Calu3 (cell line): Measurements from ENCODE around the gene MYO7A. TPM values are rescaled to one million over a fixed set of nuclear protein-coding genes. Genes with fewer than 3 reads are reported as not detected.

Source experiments
- BruUV-seq: library from RNA; stranded (reverse); fragments of 400-500 nt; replicated peaks from 2 replicates; lab custom pipeline; 2021; lab: Mats Ljungman, UMichigan
- CTCF ChIA-PET: fragments of 300-600 bp; sonication (Branson Sonifier 250); formaldehyde crosslinking; loops from one replicate; lab custom pipeline; 2022; ENCODE audit warnings: antibody characterized with exemption; lab: Charles Lee
- DNase-seq: peaks from one replicate; pipeline ENCODE4 v3.0.0; 2022
- H3K27ac Mint-ChIP-seq: one replicate; pipeline ENCODE4 v1.8.0; 2022; ENCODE audit warnings: mixed read lengths; ENCODE audit not compliant: unreplicated experiment
- H3K27me3 Mint-ChIP-seq: one replicate; pipeline ENCODE4 v1.8.0; 2022; ENCODE audit warnings: mixed read lengths; ENCODE audit not compliant: unreplicated experiment
- H3K36me3 Mint-ChIP-seq: one replicate; pipeline ENCODE4 v1.8.0; 2022; ENCODE audit warnings: mild to moderate bottlenecking, moderate library complexity, mixed read lengths; ENCODE audit not compliant: insufficient read depth, unreplicated experiment
- H3K4me1 Mint-ChIP-seq: one replicate; pipeline ENCODE4 v1.8.0; 2022; ENCODE audit warnings: mild to moderate bottlenecking, low read depth, mixed read lengths; ENCODE audit not compliant: unreplicated experiment
- H3K4me3 Mint-ChIP-seq: one replicate; pipeline ENCODE4 v1.8.0; 2022; ENCODE audit warnings: mild to moderate bottlenecking, low read depth, moderate library complexity, mixed read lengths; ENCODE audit not compliant: unreplicated experiment
- H3K9me3 Mint-ChIP-seq: one replicate; pipeline ENCODE4 v1.8.0; 2022; ENCODE audit warnings: low read depth, mixed read lengths; ENCODE audit not compliant: unreplicated experiment
- CTCF ChIP-seq: fragments of 200-600 bp; IDR thresholded peaks from one replicate; pipeline ENCODE4 v1.8.0; 2022; ENCODE audit warnings: antibody characterized with exemption; ENCODE audit not compliant: unreplicated experiment
- intact Hi-C: fragments of 100-400 bp; cut with micrococcal nuclease; formaldehyde crosslinking; loops from one replicate; pipeline ENCODE4 v1.10.0; 2022; ENCODE audit not compliant: unreplicated experiment
- total RNA-seq: library from RNA; stranded (reverse); gene quantifications from 2 replicates; pipeline ENCODE4 v1.2.3, GENCODE V29; 2022

The MYO7A gene
- total RNA-seq, 1 experiment from 2014 or later = 3.7 TPM

- intact Hi-C loops = no loop called here
- no TSS peak for BruUV-seq
- CTCF ChIA-PET = no interaction called here
- Mint-ChIP-seq H3K27ac (no peak overlapping the region), H3K4me3 (no peak overlapping the region), H3K9me3 (no peaks in the 10 kb centered on the region), H3K36me3 (no peaks in the 10 kb centered on the region), H3K4me1 (no peaks in the 10 kb centered on the region), H3K27me3 (peaks cover 35% of the 10 kb centered on the region)
- no peak for TF ChIP-seq CTCF
- no peak for DNase-seq
Observed at GRCh38 chr11:77165066-77165465, 37.0 kb downstream of the MYO7A start.

GRCh38 chr11:77166021-77166420 is 38.0 kb downstream of the MYO7A start:
- BruUV-seq = no TSS peak
- Mint-ChIP-seq H3K27me3 (peaks cover 35% of the 10 kb centered on the region), H3K9me3 (no peaks in the 10 kb centered on the region), H3K4me1 (no peaks in the 10 kb centered on the region), H3K4me3 (no peak overlapping the region), H3K27ac (no peak overlapping the region), H3K36me3 (no peaks in the 10 kb centered on the region)
- DNase-seq = no peak
- CTCF ChIA-PET = no interaction called here
- no peak for TF ChIP-seq CTCF
- intact Hi-C loops = no loop called here

GRCh38 chr11:77167111-77167626 is 39.1 kb downstream of the MYO7A start:
- no TSS peak for BruUV-seq
- H3K27ac Mint-ChIP-seq = no peak overlapping the region
- no peaks in the 10 kb centered on the region for H3K9me3 Mint-ChIP-seq
- H3K36me3 Mint-ChIP-seq = no peaks in the 10 kb centered on the region
- H3K4me3 Mint-ChIP-seq = no peak overlapping the region
- DNase-seq = no peak
- CTCF ChIA-PET = interaction anchor here (2.2 kb wide), 1 partner anchor 40 kb away, joined by 5 read pairs; no protein-coding TSS in a partner anchor
- intact Hi-C loops = no loop called here
- H3K4me1 Mint-ChIP-seq = no peaks in the 10 kb centered on the region
- no peak for TF ChIP-seq CTCF
- H3K27me3 Mint-ChIP-seq = peaks cover 27% of the 10 kb centered on the region

- intact Hi-C loops = no loop called here
- CTCF ChIA-PET = interaction anchor here (2.2 kb wide), 1 partner anchor 41 kb away, joined by 5 read pairs; no protein-coding TSS in a partner anchor
- DNase-seq = no peak
- H3K27ac Mint-ChIP-seq = no peak overlapping the region
- peaks cover 21% of the 10 kb centered on the region for H3K27me3 Mint-ChIP-seq
- H3K4me3 Mint-ChIP-seq = no peak overlapping the region
- H3K9me3 Mint-ChIP-seq = no peaks in the 10 kb centered on the region
- no peaks in the 10 kb centered on the region for H3K36me3 Mint-ChIP-seq
- TF ChIP-seq CTCF = no peak
- no peaks in the 10 kb centered on the region for H3K4me1 Mint-ChIP-seq
- no TSS peak for BruUV-seq
Observed at GRCh38 chr11:77167791-77168190, 39.7 kb downstream of the MYO7A start.
